ENCODE data around the gene LCMT1. TPM values are rescaled to one million over a fixed set of nuclear protein-coding genes. Genes with fewer than 3 reads are reported as not detected.

Gene LCMT1
- total and polyA plus RNA-seq, 9 of the 15 experiments (the other 6 are each of a cell fraction or from before 2014, with no cell fraction given) = 20.0 to 42.8 (median 32.3) TPM

- TF ChIP-seq PBX2 (CRISPR knock-in tag; IDR thresholded peaks at IDR 0.05; ENCODE audit: low read depth) = no peak
- 0 out of 2 replicates have a peak, but pooled peaks have one; percentile 31 for TF ChIP-seq PBX2 (tag; conservative IDR thresholded peaks at IDR 0.05; ENCODE audit: low read depth)
- no peak for TF ChIP-seq CBX1 (IDR thresholded peaks at IDR 0.05; ENCODE audit: low read depth)
- no peak for TF ChIP-seq ETV1 (tag; conservative IDR thresholded peaks at IDR 0.05; ENCODE audit: low read depth)
- TF ChIP-seq GTF2A2 (tag; IDR thresholded peaks at IDR 0.05) = no peak
- TF ChIP-seq CREM (IDR thresholded peaks at IDR 0.05; ENCODE audit: low read depth) = peak; percentile 61; the same call in 1 of the 2 replicates
- no peak for TF ChIP-seq E2F5 (CRISPR knock-in tag; IDR thresholded peaks at IDR 0.05)
- no peak for TF ChIP-seq ZNF695 (CRISPR knock-in tag; IDR thresholded peaks at IDR 0.05)
- no peak for TF ChIP-seq JUNB (CRISPR knock-in tag; conservative IDR thresholded peaks at IDR 0.05)
- TF ChIP-seq CBX3 (IDR thresholded peaks at IDR 0.05; ENCODE audit: borderline replicate concordance in 1 of 2, low read length in 2 of 2) = no peak
- no peak for TF ChIP-seq ATF7 (IDR thresholded peaks at IDR 0.05)
- TF ChIP-seq, protein P1, sequence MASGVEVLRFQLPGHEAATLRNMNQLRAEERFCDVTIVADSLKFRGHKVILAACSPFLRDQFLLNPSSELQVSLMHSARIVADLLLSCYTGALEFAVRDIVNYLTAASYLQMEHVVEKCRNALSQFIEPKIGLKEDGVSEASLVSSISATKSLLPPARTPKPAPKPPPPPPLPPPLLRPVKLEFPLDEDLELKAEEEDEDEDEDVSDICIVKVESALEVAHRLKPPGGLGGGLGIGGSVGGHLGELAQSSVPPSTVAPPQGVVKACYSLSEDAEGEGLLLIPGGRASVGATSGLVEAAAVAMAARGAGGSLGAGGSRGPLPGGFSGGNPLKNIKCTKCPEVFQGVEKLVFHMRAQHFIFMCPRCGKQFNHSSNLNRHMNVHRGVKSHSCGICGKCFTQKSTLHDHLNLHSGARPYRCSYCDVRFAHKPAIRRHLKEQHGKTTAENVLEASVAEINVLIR (CRISPR knock-in tag; IDR thresholded peaks at IDR 0.05) = no peak
- no peak for TF ChIP-seq MED1 (CRISPR knock-in tag; IDR thresholded peaks at IDR 0.05; ENCODE audit: borderline replicate concordance)
- TF ChIP-seq NFE2L1 (tag; IDR thresholded peaks at IDR 0.05; ENCODE audit: borderline replicate concordance, low read depth) = no peak
- peak; percentile 13 for TF ChIP-seq MEIS2 (IDR thresholded peaks at IDR 0.05; ENCODE audit: partially characterized antibody)
- no peak for TF ChIP-seq RBM25 (IDR thresholded peaks at IDR 0.05; ENCODE audit: low read depth, low read length, severe bottlenecking)
- TF ChIP-seq ZNF431 (CRISPR knock-in tag; IDR thresholded peaks at IDR 0.05) = no peak
- no peak for TF ChIP-seq CUX1 (CRISPR knock-in tag; IDR thresholded peaks at IDR 0.05)
- no peak for TF ChIP-seq MCM3 (IDR thresholded peaks at IDR 0.05)
Observed at GRCh38 chr16:25081702-25082101, 29.8 kb upstream of the LCMT1 start (continued).

Data from K562 (cell line).